Measurements from ENCODE around the gene VTI1A. TPM values are rescaled to one million over a fixed set of nuclear protein-coding genes. Genes with fewer than 3 reads are reported as not detected.

Gene VTI1A
- total and polyA plus RNA-seq, 2 of the 4 experiments (the other 2 are of a cell fraction), result 9.7 to 24.9 TPM

- Histone ChIP-seq H3K14ac (replicated peaks; ENCODE audit: low read depth, low read length) (no peak overlapping the region), H3K4me3 (ENCODE audit: insufficient read depth, low read depth, low read length) (no peak overlapping the region), H2BK15ac (ENCODE audit: low read depth, low read length) (no peak overlapping the region), H3K23ac (ENCODE audit: low read depth, low read length) (no peak overlapping the region), H3K9me1 (ENCODE audit: insufficient read depth, low read length) (no peaks in the 10 kb centered on the region), H2AFZ (replicated peaks; ENCODE audit: low read length, poor library complexity) (no peak overlapping the region), H3K4ac (ENCODE audit: low read depth, low read length) (no peak overlapping the region), H3K27me3 (ENCODE audit: control insufficient read depth, insufficient read depth, low read length) (no peaks in the 10 kb centered on the region), H2BK20ac (ENCODE audit: low read depth, low read length) (no peak overlapping the region), H2BK120ac (ENCODE audit: low read depth, low read length) (no peak overlapping the region), H3K4me1 (ENCODE audit: control insufficient read depth, insufficient read depth, low read length) (no peaks in the 10 kb centered on the region; the same call in 1 of the 2 replicates), H3K79me1 (ENCODE audit: low read depth in 1 of 2, low read length in 2 of 2) (no peaks in the 10 kb centered on the region), H3K9me3 (ENCODE audit: control insufficient read depth, insufficient read depth, low read length) (no peaks in the 10 kb centered on the region), H4K5ac (ENCODE audit: low read depth, low read length) (no peak overlapping the region), H4K91ac (ENCODE audit: insufficient read depth, low read depth, low read length) (no peak overlapping the region), H2BK5ac (ENCODE audit: low read depth, low read length, poor library complexity, severe bottlenecking) (no peak overlapping the region), H2AK9ac (replicated peaks; ENCODE audit: low read depth, low read length, poor library complexity) (no peak overlapping the region), H3K56ac (ENCODE audit: extremely low read depth, insufficient read depth, low read length) (no peak overlapping the region), H4K8ac (ENCODE audit: low read depth in 2 of 2, low read length in 2 of 2) (no peak overlapping the region), H3K9ac (ENCODE audit: low read depth, low read length) (no peak overlapping the region), H3K4me2 (ENCODE audit: low read depth, low read length) (no peak overlapping the region), H3K36me3 (ENCODE audit: control insufficient read depth, insufficient read depth, low read length) (no peaks in the 10 kb centered on the region), H3K18ac (ENCODE audit: low read depth, low read length) (no peak overlapping the region), H2AK5ac (ENCODE audit: low read depth, low read length) (no peak overlapping the region), H3K27ac (ENCODE audit: insufficient read depth, low read length) (no peak overlapping the region), H4K20me1 (ENCODE audit: insufficient read depth, low read length) (no peaks in the 10 kb centered on the region)
- ChIA-PET CTCF (no interaction called here), POLR2A (ENCODE audit: unreplicated experiment) (interaction anchor here (0.6 kb wide), 2 partner anchors 110 to 408 kb away, joined by 3 to 8 read pairs; no protein-coding TSS in a partner anchor)
- BruUV-seq (replicated peaks), result no TSS peak
- ATAC-seq (ENCODE audit: low read depth) (no peak), DNase-seq (no peak)
- dilution Hi-C loops (cut with HindIII; ENCODE audit: low sequenced_read_pairs, unreplicated experiment) (no loop called here), in situ Hi-C loops (cut with MboI; ENCODE audit: low sequenced_read_pairs) (loop anchor here (25.0 kb wide), 1 partner anchor 663 kb away; no protein-coding TSS in a partner anchor), intact Hi-C loops (cut with micrococcal nuclease) (no loop called here)
- no peak for TF ChIP-seq CEBPB (IDR thresholded peaks at IDR 0.05; ENCODE audit: low read depth, low read length)
- TF ChIP-seq CHD1 (IDR thresholded peaks at IDR 0.05; ENCODE audit: low read depth, low read length), result no peak
- TF ChIP-seq RAD21 (IDR thresholded peaks at IDR 0.05; ENCODE audit: low read length), result no peak
- TF ChIP-seq BHLHE40 (IDR thresholded peaks at IDR 0.05; ENCODE audit: low read depth, low read length), result no peak
- no peak for TF ChIP-seq CTCF (conservative IDR thresholded peaks at IDR 0.05; ENCODE audit: low read depth, low read length)
- TF ChIP-seq USF2 (IDR thresholded peaks at IDR 0.05; ENCODE audit: low read depth, low read length), result no peak
- no peak for TF ChIP-seq POLR2A (IDR thresholded peaks at IDR 0.05; ENCODE audit: low read depth, low read length)
- no peak for TF ChIP-seq ELK1 (IDR thresholded peaks at IDR 0.05; ENCODE audit: borderline replicate concordance, low read depth, low read length)
- TF ChIP-seq NFE2L2 (IDR thresholded peaks at IDR 0.05; ENCODE audit: low read depth, low read length), result no peak
- no peak for TF ChIP-seq RCOR1 (IDR thresholded peaks at IDR 0.05; ENCODE audit: insufficient replicate concordance, low read length)
- TF ChIP-seq MXI1 (IDR thresholded peaks at IDR 0.05; ENCODE audit: borderline replicate concordance, low read depth, low read length), result no peak
- no peak for TF ChIP-seq MAFK (IDR thresholded peaks at IDR 0.05; ENCODE audit: low read depth, low read length)
These were observed 276.9 kb downstream of the VTI1A start for GRCh38 chr10:112723876-112724275.

Measured in IMR-90 (cell line).